Measurements from ENCODE around the gene MAPK9.

Gene MAPK9

DNA sequence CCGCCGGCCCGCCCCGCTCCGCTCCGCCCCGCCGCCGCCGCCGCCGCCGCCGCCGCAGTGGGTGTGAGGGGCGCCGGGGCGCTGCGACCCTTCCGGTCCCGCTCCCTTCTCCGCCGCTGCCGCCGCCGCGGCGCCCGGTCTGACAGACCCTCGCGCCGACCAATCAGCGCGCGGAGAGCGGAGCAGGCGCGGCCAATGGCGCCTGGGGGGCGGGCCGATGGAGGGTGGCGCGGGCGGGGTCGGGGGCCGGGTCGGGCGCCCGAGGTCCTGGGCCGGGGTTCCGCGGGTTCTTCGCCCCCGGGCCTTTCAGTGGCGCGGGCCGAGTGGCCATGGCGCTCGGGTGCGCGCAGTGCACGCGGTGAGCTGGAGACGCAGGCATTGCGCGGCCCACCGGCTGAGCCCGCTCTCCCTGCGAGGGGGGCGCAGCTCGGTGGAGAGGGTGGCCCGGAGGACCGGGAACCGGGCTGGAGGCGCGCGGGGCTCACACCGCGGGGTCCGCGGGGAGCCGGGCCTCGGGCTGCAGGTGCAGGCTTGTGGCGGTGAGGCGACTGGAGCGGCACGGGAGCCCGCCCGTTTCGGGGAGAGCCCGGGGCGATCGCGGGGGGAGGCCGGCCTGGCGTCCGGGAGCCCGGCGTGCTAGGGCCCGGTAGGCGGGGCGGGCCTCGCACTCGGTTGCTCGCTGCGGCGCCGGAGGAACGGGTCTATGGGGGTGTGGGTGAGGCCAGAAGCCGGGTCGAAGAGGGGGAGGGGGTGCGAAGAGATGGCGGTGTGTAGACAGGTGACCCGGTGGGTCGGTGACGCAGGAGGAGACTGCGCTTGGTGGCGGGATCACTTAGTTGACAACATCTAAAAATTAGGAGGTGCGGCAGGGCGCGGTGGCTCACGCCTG lies at the start of gene MAPK9:
Gene MAPK9, minus strand, starts transcription at position 141 of the 889 bp plus-strand sequence. CDS start 11,522 bp downstream, outside the sequence.
- peak; percentile 81 for DNase-seq (ENCODE audit: low read depth)

DNA sequence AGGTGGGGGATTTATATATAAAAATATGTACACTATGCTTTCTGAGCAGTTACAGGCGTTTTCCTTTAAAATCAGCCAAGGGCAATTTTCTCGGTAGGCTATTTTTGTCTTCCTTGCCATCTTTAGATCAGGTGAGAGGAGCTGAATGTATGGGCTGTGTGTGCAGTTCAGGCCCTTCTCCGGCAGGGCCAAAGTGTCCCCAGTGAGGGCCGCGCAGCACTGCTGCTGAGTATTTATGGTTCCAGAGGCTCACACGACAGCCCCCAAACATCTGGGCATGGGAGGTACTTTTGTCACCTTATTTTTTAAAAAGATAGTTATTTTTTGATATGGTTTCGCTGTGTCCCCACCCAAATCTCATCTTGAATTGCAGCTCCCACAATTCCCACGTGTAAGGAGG lies 49.7 kb upstream of the MAPK9 start:
- no peak for DNase-seq (ENCODE audit: low read depth)

DNA sequence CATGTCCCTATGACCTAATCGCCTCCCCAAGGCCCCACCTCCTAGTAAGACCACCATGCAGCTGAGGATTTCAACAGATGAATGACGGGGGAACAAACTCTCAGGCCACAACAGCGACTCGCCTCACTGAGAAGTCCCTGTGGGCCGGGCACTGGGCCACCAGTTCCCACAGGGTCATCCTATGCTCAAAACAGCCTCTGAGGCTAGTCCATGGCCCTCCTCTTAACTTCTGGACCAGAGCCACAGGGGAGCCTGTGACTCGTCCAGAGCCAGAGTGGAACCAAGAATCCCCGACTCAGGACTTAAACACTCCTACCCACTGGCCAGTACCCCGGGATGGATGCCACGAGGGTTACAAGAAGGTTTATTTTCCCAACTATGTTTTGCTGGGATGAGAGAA lies 49.0 kb upstream of the MAPK9 start:
- DNase-seq (ENCODE audit: low read depth) = no peak

DNA sequence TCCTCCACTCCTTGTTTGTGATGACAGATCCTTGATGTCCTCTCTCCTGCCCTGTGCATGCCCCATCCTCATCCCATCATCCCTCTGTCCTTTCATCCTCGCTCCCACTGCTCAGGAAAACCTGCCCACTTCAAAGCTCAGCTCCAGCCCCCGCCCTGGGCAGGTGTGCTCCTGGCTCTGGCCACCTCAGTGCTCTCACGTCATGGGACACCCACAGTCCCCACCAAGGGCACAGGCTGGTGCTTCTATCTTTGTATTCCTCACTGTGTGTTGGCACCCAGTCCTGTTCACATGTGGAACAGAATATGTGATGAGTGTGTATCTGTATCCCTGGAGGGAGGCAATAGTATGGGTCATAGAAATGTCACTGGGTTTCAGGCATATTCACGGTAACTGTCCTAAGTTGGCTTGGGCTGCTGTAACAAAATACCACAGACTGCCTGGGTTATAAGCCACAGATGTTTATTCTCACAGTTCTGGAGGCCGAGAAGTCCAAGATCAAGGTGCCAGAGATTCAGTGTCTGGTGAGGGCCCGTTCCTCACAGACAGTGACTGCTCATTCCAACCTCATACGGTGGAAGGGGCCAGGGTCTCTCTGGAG lies 47.8 kb upstream of the MAPK9 start:
- no peak for DNase-seq (ENCODE audit: low read depth)

DNA sequence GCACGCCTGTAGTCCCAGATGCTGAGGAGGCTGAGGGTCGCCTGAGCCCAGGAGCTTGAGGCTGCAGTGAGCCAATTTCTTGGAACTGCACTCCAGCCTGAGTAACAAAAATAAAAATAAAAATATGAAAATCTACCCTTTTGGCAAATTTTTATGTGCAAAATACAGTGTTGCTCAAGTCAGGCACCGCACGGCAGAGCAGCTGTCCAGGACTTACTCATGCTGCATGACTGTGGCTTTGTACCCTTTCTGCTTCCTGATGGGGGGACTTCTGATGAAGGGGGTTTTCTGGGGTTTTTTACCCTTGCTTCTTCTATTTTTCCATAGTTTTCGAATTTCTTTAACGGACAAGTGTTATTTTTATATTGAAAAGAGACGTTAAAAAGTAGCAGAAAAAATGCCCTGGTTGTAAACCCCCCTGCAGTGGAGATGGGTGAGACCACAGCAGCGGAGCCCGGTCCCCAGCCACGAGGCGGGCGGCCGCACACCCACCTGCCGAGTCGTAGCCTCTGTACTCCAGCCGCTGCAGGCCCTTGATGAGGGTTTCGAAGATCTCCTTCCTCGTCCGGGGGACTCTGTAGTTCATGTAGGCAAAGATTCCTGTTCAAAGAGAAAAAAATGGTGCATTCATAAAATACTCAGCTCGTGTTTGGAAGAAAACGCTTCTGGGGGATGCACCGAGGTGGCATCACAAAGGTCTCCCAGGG lies 46.3 kb upstream of the MAPK9 start:
- no peak for DNase-seq (ENCODE audit: low read depth)

DNA sequence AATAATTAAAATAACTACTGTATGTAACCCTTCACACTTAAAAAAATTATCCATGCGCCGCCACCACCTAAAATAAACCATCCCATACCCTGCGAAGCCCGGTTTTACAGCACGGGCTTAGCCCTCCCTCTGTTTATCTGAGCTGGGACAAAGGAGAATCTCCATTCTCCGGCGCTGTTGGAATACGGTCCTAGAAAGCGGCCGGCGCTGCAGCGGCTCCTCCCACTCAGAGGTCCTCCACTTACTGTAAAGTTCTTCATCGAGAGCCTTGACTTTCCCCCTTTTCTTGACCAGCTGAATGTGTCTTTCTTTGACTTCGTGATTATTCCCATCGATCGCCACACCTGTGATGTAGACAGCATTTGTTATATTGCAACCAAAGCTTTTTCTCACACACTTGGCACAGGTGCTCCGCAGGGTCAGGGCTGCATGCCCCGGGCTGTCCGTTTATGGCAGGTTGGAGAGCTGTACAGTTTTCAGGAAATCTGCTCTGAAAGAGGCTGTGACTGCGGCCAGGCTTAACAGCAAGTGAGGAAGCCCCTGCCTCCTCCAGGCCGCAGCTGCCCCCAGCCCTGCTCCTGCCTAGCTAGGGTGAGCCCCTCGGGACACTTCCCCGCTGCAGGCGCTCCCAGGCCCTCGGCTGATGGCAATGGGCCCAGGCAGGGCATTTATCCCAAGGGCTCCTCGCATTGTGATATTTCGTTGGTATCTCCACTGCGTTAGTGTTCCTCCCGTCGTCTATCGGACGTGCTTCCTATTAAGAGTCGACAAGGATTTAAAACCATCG lies 44.5 kb upstream of the MAPK9 start:
- DNase-seq (ENCODE audit: low read depth) = no peak

DNA sequence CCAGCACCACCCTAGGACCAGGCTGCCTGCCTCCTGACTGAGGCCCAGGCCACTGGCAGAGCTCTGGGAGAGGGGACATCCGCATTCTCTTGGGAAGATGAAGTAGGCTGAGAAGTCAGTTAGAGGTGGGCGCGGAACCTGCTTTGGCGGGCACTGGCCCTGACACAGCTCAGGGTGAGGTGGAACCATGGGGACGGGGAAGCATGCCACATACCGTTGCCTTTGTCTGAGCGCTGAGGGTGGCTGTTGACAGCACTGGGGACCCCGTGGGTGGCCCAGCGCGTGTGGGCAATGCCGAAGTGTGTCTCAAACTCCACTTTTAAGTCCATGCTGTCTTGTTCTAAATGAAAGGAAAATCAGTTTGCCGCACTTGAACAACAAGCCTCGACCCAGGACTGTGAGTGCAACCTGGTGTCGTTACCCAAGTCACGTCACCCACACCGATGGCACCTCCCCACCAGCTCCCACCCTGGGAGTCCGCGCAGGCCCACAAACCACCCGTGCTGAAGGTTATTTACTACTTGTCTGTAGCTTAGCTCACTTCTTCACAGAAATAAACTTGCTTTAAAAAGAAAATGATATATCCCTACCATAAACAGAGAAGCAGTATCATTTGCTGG lies 43.8 kb upstream of the MAPK9 start:
- DNase-seq (ENCODE audit: low read depth) = no peak

DNA sequence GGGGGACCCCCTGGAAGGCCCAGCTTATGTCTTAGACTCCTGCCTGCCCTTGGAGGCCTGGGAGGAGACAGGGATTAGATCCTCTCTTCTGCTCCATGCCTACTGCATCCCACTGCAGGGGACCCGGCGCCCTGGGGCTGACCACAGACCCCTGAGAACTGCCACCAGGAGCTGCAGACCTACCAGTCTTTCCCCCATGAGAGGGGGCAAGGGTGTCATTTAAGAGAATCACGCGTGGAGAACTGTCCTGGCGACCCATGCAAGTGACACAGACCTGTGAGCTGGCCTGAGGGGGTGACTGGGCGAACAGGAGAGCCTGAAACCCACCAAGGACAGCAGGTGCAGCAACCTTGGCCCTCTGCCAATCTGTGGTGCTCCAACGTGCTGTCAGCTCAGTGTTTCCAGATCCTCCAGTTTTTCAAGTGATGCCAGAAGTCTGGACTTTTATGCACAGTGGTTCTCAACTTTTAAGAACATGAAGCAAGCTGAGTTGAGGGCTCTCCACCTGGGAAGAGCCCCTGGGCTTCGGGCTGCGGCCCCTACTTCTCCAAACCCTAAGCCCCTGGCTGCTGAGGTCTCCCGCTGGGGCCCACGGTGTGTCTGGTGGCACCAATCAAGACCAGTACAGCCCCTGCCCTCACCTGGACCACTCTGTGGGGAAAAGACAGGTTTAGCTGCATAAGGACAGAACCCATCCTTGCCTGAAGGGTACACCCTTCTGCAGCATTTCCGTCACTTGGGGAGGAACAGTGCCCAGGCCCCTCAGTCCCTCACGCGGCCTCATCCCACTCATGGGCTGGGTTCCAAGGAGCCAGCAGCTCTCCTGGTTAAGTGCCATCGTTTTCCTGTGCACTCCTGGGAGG lies 43.1 kb upstream of the MAPK9 start:
- no peak for DNase-seq (ENCODE audit: low read depth)

DNA sequence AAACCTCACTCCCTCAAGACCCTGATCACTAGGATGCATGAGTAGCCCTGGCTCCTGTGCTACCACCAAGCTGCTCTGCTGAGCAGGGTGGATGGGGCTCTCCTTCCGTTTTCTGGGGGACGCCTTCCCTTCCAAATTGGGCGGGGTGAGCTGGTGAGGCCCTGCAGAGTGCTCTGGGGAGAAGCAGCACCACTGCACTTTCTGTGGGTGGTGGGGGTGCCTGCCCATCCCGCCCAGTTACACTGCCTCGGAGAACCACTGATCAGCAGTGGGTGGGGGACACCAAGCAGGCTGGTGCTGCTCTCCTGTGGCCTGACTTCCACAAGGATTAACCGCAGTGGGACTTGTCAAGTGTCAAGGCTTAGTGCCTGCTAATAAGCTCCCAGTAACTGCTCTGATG lies 42.3 kb upstream of the MAPK9 start:
- no peak for DNase-seq (ENCODE audit: low read depth)

DNA sequence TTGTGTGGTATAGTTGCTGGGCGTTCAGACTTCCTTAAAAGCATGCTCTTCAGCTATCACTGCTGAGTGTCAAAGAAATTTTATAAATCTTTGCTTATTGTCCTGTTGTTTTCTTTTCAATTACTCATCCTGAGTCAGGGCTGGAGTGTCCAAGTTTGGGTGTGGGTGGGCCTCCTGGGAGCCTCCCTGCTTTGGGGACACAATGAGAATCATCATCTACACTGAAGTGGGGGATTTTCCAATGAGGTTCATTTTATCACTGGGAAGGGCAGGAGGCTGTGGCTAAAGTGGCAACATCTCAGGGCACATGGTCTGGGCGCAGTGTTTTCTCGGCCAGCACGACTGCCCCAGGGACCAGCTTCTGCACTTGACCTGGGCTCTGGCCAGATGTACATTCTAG lies 41.8 kb upstream of the MAPK9 start:
- no peak for DNase-seq (ENCODE audit: low read depth)

DNA sequence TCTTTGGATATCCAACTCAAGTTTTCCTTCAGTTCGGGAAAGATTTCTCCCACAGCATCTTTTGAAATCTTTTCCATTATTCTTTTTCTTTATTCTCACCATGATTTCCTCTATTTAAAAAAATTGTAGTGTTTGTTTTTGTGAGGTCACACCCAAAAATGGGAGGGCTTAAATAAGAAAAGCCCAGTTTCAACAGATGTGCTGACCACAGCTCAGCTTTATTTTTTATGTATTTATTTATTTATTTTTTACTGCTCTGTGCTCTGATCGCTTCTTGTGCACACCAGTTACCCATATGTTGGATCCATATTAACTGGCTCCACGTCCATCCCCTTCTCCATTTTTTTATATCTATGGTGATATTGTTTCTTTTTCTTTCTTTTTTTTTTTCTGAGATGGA lies 41.0 kb upstream of the MAPK9 start:
- DNase-seq (ENCODE audit: low read depth) = no peak

DNA sequence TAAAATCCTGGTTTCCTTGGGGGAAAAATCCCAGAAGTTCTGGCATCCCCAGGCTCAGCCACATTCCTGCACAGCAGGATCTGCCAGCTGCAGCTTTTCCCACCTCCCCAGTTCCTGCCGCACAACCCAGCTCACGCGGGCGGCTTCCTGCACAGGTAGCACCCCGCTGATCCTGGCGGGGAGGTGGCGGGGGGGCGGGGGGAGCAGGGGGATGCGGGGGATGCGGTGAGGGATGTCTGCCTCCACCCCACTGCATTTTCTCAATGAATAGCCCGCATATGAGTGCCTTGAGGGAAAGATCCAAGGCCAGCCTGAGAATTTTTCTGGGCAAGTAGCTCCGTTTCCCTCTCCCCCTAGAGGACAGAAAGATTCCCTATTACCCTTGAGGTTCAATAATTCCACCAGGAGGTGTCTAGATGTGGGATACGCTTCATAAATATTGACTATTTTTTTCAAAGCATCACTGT lies 40.2 kb upstream of the MAPK9 start:
- no peak for DNase-seq (ENCODE audit: low read depth)

DNA sequence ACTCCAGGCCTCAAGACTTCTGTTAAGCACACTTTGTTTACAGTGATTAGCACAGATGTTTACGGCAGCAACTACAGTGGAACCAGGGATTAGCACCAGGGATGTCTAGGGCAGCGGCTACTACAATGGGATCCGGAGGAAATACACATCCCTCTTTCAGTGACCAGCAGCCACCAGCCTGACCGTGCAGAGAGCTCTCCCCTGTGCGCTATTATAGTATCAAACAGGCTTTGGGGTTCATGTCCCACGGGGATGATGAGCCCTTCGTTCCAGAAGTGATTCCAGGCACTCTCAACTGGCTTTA lies 39.7 kb upstream of the MAPK9 start:
- no peak for DNase-seq (ENCODE audit: low read depth)

DNA sequence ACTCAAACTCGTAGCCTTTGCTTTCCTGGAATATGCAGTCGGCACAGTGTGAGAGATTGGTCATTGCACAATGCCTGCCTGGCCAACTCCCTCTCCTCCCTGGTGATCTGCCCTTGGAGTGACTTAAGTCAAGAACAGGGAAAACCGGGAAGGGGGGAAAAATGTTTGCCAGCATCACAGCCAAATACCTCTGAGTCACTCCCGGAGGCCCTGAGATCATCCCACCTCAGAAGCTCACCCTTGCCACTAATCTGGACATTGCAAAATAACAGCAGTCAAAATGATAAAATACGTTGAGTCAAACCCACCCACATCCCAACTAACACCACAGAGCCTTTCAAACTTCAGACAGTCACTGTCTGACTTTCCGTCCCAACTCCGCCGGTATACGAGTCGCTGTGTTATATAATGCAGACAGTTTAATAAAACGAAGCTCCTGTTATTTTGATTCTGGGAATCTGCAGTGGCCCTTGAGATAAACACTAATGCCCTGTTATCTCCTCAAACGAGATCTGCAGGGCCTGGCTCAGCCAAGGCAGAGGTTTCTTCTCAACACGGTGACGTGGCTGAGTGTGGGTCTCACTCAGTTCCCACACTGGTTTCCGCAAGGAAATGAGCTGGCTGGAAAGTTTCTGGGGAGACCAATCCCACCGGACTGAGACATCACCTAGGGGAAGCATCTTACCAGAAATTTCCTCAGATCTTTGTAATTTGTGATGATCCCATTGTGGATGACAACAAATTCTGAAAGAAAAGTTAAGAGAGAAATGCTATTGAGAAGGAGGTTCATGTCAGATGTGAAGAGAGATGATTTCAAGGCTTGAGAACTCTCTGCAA lies 39.1 kb upstream of the MAPK9 start:
- DNase-seq (ENCODE audit: low read depth) = no peak

DNA sequence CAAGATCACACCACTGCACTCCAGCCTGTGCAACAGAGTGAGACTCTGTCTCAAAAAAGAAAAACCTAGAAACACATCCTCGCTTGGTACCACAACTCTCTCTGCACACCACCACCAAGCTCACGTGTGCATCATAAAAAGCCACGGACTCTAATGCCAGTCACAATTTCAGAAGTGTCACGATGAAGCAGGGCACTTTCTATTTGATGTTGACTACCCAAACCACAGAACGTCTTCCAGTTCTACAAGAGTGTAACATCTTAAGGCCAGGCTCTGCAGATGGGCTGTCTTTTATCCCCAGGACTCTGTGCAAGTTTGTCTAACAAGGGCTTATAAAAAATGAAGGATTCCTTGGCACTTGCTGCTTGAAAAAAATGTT lies 38.4 kb upstream of the MAPK9 start:
- no peak for DNase-seq (ENCODE audit: low read depth)

DNA sequence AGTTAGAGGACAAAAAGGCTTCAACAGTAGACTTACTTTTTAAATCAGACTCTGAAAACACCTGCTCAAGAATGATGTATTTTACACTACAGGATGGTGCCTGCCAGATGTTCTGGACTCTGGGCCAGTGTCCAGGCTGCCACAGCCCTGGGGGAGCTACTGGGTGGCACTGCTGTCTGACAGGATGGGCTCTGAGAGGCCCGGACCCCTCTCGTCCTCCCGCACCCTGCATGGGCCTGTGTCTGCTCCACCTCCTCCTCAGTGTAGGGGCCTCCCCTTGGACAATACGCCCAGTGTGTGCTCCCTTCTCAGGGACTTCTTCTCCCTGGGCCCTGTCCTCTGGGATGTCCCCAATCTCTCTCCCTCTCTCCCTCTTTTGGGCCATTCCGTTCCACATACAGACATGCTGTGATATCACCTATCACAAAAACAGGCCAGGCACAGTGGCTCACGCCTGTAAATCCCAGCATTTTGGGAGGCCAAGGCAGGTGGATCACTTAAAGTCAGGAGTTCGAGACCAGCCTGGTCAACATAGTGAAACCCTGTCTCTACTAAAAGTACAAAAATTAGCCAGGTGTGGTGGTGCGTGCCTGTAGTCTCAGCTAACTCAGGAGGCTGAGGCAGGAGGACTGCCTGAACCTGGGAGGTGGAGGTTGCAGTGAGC lies 37.9 kb upstream of the MAPK9 start:
- no peak for DNase-seq (ENCODE audit: low read depth)

DNA sequence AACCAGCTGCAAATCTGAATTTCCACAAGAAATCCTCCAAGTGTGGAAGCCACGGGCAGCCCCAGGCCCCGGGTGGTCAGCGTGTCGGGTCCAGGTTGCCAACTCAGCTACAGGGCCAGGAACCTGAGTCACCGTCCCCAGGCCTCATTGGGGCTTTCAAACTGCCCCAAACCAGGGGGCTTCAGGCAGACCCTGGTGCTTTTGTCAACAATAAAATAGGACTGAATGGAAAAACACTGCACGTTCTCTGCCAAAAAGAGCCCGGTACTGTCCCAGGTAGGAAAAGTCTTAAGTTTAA lies 37.2 kb upstream of the MAPK9 start:
- DNase-seq (ENCODE audit: low read depth) = no peak

DNA sequence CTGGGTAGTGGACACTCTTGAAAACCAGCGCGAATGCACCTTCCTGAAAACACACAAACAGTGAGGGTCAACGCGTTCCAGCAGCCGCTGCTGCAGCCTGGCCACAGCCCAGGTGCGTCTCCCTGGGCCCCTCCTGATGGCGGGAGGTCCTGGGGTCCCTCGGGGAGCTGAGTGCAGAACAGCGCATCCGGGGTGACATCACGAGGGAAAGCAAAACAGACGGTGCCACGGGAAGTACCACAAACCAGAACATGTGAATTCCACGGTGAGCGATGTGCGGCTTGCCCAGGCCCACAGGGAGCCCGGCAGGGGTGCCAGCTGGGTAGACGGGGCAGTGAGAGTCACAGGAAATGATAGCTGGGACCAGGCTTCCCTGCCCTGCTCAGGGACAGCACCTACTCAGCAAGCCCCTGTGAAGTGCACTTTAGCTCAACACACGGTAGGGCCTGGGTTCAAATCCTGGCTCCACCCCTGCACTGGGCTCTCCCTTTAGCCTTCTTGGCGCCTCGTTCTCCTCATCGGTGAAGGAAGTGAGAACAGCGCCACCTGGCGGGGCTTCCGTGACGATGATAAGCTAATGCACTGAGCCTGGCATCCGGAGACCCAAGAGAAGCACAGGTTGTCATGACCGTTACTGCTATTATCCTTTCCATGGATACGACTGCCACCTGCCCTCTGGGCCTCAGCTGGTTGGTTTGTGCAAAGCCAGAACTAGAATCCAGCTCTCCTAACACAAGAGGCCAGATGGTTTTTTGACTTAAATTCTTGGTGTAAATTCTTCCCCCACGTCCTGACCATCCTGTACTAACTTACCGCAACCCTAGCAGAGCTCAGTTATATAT lies 36.6 kb upstream of the MAPK9 start:
- peak; percentile 73 for DNase-seq (ENCODE audit: low read depth)
